ENCODE results near the gene NEU4.

The NEU4 gene

DNA sequence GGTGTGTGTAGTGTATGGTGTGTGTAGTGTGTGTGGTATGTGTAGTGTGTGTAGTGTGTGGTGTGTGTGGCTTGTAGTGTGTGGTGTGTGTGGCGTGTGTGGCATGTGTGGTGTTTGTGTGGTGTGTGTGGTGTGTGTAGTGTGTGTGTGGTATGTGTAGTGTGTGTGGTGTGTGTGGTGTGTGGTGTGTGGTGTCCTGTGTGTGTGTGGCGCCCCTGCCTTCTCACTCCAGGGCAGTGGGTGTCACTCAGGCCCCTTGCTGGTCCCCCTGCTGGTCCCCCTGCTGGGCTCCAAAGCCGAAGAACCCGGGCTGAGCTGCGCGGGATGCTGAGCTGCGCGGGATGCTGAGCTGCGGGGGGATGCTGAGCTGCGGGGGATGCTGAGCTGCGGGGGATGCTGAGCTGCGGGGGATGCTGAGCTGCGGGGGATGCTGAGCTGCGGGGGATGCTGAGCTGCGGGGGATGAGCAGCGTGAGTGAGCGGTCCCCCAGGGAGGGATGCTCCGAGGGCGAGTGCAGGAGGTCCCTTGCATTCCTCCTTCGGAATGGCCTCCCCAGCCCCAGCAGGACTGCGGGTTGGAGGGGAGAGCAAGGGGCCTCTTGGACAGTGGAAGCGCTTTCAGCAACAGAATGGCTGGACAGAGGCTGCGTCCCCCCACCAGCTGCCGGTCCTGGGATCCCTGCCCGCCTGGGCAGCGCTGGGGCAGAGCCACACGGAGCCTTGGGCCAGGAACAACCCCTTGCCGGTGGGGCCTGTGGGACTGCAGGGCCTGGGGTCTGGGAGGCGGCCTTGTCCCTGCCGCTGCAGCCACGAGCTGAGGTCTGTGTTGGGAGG lies 57.2 kb downstream of the NEU4 start:
- peak; percentile 46 for DNase-seq (ENCODE audit: low spot score)
